Measurements from ENCODE around the gene MCHR1. TPM values are rescaled to one million over a fixed set of nuclear protein-coding genes. Genes with fewer than 3 reads are reported as not detected.
A peak's percentile ranks its signal among the peaks of the same experiment; 100 is the strongest.
"Not testable (repeated sequence)": the region's sequence is repeated elsewhere in the genome, so short reads cannot be mapped to it uniquely, and the experiment has no call there.

MCHR1 gene
- total RNA-seq, 6 donors from 2014 or later = 1.00 TPM; not detected in 5

DNA sequence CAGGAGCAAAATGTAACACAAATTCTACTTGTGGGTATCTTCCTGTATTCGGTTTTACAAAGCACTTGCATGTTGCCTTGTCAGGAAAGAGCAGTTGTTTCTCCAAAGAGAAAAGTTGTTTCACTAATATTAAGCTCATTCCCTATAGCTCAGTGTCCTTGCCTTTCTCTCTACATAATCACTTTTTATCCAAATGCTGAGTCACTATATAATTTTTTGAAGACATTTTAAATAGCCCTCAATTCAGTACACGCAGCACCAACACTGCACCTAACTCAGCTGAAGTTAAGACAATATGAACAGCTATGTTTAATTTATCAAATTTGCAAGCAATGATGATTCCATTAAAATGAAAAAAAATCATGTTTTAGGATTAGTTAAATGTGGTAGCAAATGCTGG, 28.2 kb upstream of the MCHR1 start:
- Histone ChIP-seq H3K36me3 (no peaks in the 10 kb centered on the region), H3K27me3 (no peaks in the 10 kb centered on the region), H3K4me3 (peak overlapping the region in 1 of 4 donors; percentile 53), H3K27ac (peak overlapping the region; percentile 84 to 96 (median 90)), H3K9me3 (no peaks in the 10 kb centered on the region), H3K4me1 (peaks cover 7 to 16% (median 11%) of the 10 kb centered on the region in 4 donors)
- WGBS, 2 donors = 74 to 75% methylated on average over 2 of the region's 2 CpGs
- TF ChIP-seq EP300 (IDR thresholded peaks at IDR 0.05) (no peak), POLR2A (IDR thresholded peaks at IDR 0.05) (no peak), POLR2AphosphoS5 (IDR thresholded peaks at IDR 0.05) (no peak)
- TF ChIP-seq, protein P1, sequence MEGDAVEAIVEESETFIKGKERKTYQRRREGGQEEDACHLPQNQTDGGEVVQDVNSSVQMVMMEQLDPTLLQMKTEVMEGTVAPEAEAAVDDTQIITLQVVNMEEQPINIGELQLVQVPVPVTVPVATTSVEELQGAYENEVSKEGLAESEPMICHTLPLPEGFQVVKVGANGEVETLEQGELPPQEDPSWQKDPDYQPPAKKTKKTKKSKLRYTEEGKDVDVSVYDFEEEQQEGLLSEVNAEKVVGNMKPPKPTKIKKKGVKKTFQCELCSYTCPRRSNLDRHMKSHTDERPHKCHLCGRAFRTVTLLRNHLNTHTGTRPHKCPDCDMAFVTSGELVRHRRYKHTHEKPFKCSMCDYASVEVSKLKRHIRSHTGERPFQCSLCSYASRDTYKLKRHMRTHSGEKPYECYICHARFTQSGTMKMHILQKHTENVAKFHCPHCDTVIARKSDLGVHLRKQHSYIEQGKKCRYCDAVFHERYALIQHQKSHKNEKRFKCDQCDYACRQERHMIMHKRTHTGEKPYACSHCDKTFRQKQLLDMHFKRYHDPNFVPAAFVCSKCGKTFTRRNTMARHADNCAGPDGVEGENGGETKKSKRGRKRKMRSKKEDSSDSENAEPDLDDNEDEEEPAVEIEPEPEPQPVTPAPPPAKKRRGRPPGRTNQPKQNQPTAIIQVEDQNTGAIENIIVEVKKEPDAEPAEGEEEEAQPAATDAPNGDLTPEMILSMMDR (IDR thresholded peaks at IDR 0.05) = no peak
- DNase-seq = no peak
- no peak for ATAC-seq (ENCODE audit: low FRiP score in 2 of 2)

DNA sequence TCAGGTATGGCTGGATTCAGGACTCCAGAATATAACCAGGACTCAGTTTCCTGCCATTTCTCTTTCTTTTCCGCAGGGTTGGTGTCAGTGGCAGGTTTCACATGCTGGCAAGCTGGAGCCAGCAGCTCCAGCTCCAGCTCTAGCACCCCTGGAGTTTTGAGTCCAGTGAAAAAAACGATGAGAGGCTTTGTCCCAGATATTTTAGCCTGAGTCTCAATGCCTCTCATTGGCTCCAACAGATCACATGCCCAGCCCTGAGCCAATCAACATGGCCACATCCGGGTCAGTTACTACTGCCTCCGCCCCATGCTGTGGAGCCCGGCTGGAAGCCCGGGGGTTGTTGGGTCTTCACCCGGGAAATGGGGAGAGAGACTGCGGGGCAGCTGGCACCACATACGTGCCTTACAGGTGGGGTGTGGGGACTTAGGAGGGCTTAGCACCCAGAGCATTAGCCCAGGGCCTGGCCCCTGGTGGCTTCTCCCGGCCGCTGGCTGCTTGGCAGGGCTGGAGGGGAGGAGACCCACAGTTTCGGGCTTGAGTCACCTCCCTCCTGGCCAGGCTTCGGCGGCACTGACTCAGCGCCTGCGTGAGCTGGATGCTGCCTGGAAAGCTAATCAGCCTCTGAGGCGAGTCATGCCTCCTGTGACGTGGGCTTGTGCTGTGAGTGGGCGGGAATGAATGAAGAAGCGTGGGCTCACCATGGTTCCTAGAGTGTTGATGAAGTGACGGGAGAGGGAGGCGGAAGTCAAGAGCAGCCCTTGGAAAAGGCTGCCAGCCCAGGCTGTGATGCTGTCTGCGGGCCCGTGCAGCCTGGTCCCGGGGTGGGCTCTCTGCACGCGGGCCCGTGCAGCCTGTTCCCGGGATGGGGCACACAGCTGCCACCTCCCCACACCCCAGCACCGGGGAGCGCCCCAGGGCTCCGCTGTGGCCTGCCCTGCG, 27.5 kb upstream of the MCHR1 start:
- H3K27ac ChIP-seq = peak overlapping the region; percentile 84 to 96 (median 90)
- TF ChIP-seq, protein P1 (IDR thresholded peaks at IDR 0.05) = no peak
- TF ChIP-seq POLR2A (IDR thresholded peaks at IDR 0.05) (peak in 3 of 4 donors; percentile 44 to 83 (median 73)), EP300 (IDR thresholded peaks at IDR 0.05) (peak in 1 of 4 donors; percentile 54), POLR2AphosphoS5 (IDR thresholded peaks at IDR 0.05) (peak; percentile 64 to 84)
- H3K4me3 ChIP-seq = peak overlapping the region in 3 of 4 donors; percentile 44 to 53 (median 50)
- H3K9me3 ChIP-seq = no peaks in the 10 kb centered on the region
- ATAC-seq (ENCODE audit: low FRiP score in 2 of 2) (peak; percentile 95 to 98), DNase-seq (peak; percentile 93)
- H3K4me1 ChIP-seq = peaks cover 6 to 9% (median 8%) of the 10 kb centered on the region in 4 donors
- H3K27me3 ChIP-seq = no peaks in the 10 kb centered on the region
- H3K36me3 ChIP-seq = no peaks in the 10 kb centered on the region
- WGBS, 2 donors = 52 to 54% methylated on average over 23 to 30 of the region's 33 CpGs

DNA sequence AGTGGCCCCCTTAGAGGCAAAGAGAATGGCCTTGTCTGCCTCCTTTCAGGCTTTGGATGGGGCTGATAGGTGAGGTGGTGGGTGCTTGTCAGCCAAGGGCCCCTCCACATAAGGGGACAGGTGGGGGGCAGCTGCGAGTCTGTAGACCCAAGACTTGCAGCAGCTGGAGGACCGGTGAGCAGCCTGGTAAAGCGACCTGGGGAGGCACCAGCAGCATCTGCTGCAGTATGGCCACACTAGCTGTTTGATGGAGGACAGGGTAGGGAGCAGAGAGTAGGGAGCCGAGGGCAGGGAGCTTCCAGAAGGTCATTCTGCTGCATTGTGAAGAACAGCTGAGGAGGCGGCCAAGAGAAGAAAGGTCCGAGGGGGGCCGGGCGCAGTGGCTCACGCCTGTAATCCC, 25.9 kb upstream of the MCHR1 start:
- no peak for ATAC-seq (ENCODE audit: low FRiP score in 2 of 2)
- H3K27ac ChIP-seq = peak overlapping the region in 1 of 4 donors; percentile 72

DNA sequence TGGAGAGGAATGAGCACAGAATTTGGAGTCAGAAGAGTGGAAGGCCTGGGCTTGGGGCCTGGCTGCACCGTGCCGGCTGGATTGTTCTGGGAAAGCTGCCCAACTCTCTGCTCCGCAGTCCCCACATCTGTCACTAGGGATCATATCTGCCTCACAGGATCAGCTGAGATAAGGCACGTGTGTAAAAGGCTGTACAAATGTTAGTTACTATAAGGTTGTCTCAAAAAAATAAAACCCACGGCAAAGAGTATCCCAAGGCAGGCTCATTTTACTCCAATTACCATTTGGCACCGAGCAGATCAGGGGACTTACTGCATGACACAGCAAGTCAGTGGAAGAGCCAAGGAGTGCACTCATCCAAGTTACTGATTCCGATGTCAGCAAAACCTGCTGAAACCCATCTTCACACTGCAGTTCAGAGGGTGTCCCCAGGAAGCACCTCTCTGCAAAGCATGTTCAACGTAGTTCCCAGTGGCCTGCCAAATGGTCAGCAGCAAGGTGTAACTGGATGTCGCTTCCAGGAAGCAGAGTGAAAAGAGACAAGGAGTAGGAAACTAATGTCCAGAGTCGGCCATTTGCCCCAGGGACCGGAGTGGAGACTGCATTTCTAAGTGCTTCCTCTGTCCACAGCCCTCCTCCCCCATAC, 24.6 kb upstream of the MCHR1 start:
- Histone ChIP-seq H3K9me3 (no peaks in the 10 kb centered on the region), H3K27ac (peak overlapping the region; percentile 13 to 72 (median 27)), H3K36me3 (no peaks in the 10 kb centered on the region), H3K4me3 (no peak overlapping the region), H3K27me3 (no peaks in the 10 kb centered on the region), H3K4me1 (peaks cover 6 to 9% (median 8%) of the 10 kb centered on the region in 4 donors)
- TF ChIP-seq POLR2AphosphoS5 (IDR thresholded peaks at IDR 0.05) = no peak
- TF ChIP-seq, protein P1 (IDR thresholded peaks at IDR 0.05) = peak in 2 of 6 experiments; percentile 19 to 25
- ATAC-seq (ENCODE audit: low FRiP score in 2 of 2) = peak in 1 of 2 donors; percentile 40
- DNase-seq = no peak
- WGBS, 2 donors = 40 to 41% methylated on average over 10 to 11 of the region's 11 CpGs

More for the DNA sequence above, 25.9 kb upstream of the MCHR1 start:
- DNase-seq = peak in 1 of 2 donors; percentile 60
- no peak overlapping the region for H3K4me3 ChIP-seq
- peaks cover 6 to 9% (median 8%) of the 10 kb centered on the region in 4 donors for H3K4me1 ChIP-seq
- WGBS, 2 donors = 96 to 97% methylated on average over 8 to 9 of the region's 9 CpGs
- no peak for TF ChIP-seq POLR2AphosphoS5 (IDR thresholded peaks at IDR 0.05)
- TF ChIP-seq, protein P1 (IDR thresholded peaks at IDR 0.05) = no peak
- no peak for TF ChIP-seq EP300 (IDR thresholded peaks at IDR 0.05)
- H3K36me3 ChIP-seq = no peaks in the 10 kb centered on the region
- H3K9me3 ChIP-seq = no peaks in the 10 kb centered on the region
- H3K27me3 ChIP-seq = no peaks in the 10 kb centered on the region

DNA sequence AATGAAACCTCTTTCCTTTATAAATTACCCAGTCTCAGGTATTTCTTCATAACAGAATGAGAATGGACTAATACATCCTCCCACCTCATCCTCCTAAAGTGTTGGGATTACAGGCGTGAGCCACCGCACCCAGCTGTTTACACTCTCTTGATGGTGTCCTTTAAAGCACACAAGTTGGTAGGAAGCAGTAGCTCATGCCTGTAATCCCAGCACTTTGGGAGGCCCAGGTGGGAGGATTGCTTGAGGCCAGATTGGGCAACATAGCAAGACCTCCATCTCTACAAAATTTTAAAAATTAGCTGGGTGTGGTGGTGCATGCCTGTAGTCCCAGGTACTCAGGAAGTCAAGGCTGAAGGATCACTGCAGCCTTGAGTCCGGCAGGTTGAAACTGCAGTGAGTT, 23.3 kb upstream of the MCHR1 start:
- not testable (repeated sequence) for H3K4me3 ChIP-seq; ATAC-seq (ENCODE audit: low FRiP score in 2 of 2); H3K27ac ChIP-seq; H3K27me3 ChIP-seq; H3K36me3 ChIP-seq; H3K9me3 ChIP-seq; H3K4me1 ChIP-seq; DNase-seq
- 95 to 97% methylated on average over 3 of the region's 3 CpGs for WGBS, 2 donors

DNA sequence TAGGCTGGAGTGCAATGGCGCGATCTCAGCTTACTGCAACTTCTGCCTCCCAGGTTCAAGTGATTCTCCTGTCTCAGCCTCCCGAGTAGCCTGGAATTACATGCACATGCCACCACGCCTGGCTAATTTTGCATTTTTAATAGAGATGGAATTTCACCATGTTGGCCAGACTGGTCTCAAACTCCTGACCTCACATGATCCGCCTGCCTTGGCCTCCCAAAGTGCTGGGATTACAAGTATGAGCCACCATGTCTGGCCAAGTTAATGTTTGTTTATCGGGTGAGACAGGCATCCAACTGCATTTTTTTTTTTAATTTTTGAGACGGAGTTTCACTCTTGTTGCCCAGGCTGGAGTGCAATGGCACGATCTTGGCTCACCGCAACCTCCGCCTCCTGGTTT, 22.6 kb upstream of the MCHR1 start:
- not testable (repeated sequence) for H3K9me3 ChIP-seq; DNase-seq; H3K27me3 ChIP-seq; H3K4me1 ChIP-seq; ATAC-seq (ENCODE audit: low FRiP score in 2 of 2); H3K4me3 ChIP-seq; H3K36me3 ChIP-seq; H3K27ac ChIP-seq
- WGBS, 2 donors = 89 to 91% methylated on average over 10 of the region's 10 CpGs
